ENCODE results near the gene U2SURP.

- TF ChIP-seq CTCF (conservative IDR thresholded peaks at IDR 0.05 in 1 of 2, IDR thresholded peaks at IDR 0.05 in 1 of 2; ENCODE audit: extremely low read depth in 1 of 2, insufficient read depth in 1 of 2, low read depth in 1 of 2, low read length in 2 of 2) = no peak
- no peak for TF ChIP-seq EZH2 (IDR thresholded peaks at IDR 0.05; ENCODE audit: borderline replicate concordance, low read length)
Measured at GRCh38 chr3:143056372-143056771, 55.0 kb downstream of the U2SURP start.
